ENCODE data around the gene PER1.

Gene PER1

GRCh38 chr17:8140065-8141029, 11.9 kb downstream of the PER1 start:
- DNase-seq (ENCODE audit: low read depth in 2 of 2), result no peak

- peak; percentile 89 to 90 for DNase-seq (ENCODE audit: low read depth in 2 of 2)
Observed at GRCh38 chr17:8138672-8139371, 13.4 kb downstream of the PER1 start.

- no peak for DNase-seq (ENCODE audit: low read depth in 2 of 2)
Observed at GRCh38 chr17:8138374-8138671, 13.9 kb downstream of the PER1 start.

GRCh38 chr17:8137645-8138373, 14.4 kb downstream of the PER1 start:
- DNase-seq (ENCODE audit: low read depth in 2 of 2), result no peak

- DNase-seq (ENCODE audit: low read depth in 2 of 2), result no peak
Observed at GRCh38 chr17:8133941-8134340, 18.3 kb downstream of the PER1 start.

- DNase-seq (ENCODE audit: low read depth in 2 of 2), result no peak
Observed at GRCh38 chr17:8133399-8133798, 18.8 kb downstream of the PER1 start.

- no peak for DNase-seq (ENCODE audit: low read depth in 2 of 2)
Observed at GRCh38 chr17:8131844-8132441, 20.3 kb downstream of the PER1 start.

GRCh38 chr17:8128125-8128784, 23.9 kb downstream of the PER1 start:
- no peak for DNase-seq (ENCODE audit: low read depth in 2 of 2)

- no peak for DNase-seq (ENCODE audit: low read depth in 2 of 2)
Observed at GRCh38 chr17:8126491-8127066, 25.6 kb downstream of the PER1 start.

- no peak for DNase-seq (ENCODE audit: low read depth in 2 of 2)
Observed at GRCh38 chr17:8125947-8126490, 26.2 kb downstream of the PER1 start.

- peak; percentile 70 to 80 for DNase-seq (ENCODE audit: low read depth in 2 of 2)
Observed at GRCh38 chr17:8125154-8125946, 26.9 kb downstream of the PER1 start.

- DNase-seq (ENCODE audit: low read depth in 2 of 2), result no peak
Observed at GRCh38 chr17:8124350-8125153, 27.7 kb downstream of the PER1 start.

GRCh38 chr17:8123695-8124349, 28.4 kb downstream of the PER1 start, which contains the start of gene HES7:
HES7 (minus strand) TSS chr17:8124106; CDS start chr17:8124084, 22 bp downstream.
- DNase-seq (ENCODE audit: low read depth in 2 of 2), result no peak

- DNase-seq (ENCODE audit: low read depth in 2 of 2), result no peak
Observed at GRCh38 chr17:8122924-8123694, 29.1 kb downstream of the PER1 start.

GRCh38 chr17:8122422-8122923, 29.7 kb downstream of the PER1 start:
- no peak for DNase-seq (ENCODE audit: low read depth in 2 of 2)

- DNase-seq (ENCODE audit: low read depth in 2 of 2), result no peak
Observed at GRCh38 chr17:8121681-8122421, 30.4 kb downstream of the PER1 start.

- DNase-seq (ENCODE audit: low read depth in 2 of 2), result no peak
Observed at GRCh38 chr17:8121407-8121680, 30.9 kb downstream of the PER1 start.

Data from stimulated activated CD8-positive, alpha-beta memory T cell treated with anti-CD3 and anti-CD28 coated beads, Interleukin-15, amount 100 ng/mL, for 4 hours (primary cell).